Activated CD8-positive, alpha-beta memory T cell treated with anti-CD3 and anti-CD28 coated beads, Interleukin-2, amount 50 U/mL, for 24 hours (primary cell): Measurements from ENCODE around the gene ADCY9.

Experiments used
- DNase-seq: peaks from one replicate; pipeline ENCODE4 v3.0.0-alpha.2; 2020; ENCODE audit errors: extremely low read depth

The ADCY9 gene

DNA sequence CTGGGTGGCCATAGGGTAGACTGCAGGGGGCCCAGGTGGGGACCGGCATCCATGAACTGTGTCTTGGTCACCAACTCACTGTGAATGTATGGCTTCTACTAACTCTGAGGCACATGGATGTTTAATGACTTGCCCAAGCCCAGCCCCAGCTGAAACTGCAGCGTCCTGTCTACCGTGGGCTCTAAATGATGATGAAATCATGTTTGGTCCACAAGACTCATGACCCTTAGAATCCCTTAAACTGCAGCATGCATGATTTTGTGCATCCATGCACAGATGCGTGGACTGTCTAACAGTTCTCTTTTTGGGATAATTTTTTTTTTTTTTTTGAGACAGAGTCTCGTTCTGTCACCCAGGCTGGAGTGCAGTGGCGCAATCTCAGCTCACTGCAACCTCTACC is 203.3 kb downstream of the ADCY9 start:
- DNase-seq: no peak
